ENCODE data around the gene PABPC3. TPM values are rescaled to one million over a fixed set of nuclear protein-coding genes. Genes with fewer than 3 reads are reported as not detected.

The PABPC3 gene
- total and polyA plus RNA-seq, 10 of the 15 experiments (the other 5 are each of a cell fraction or from before 2014, with no cell fraction given), result 0.04 to 0.87 (median 0.28) TPM

GRCh38 chr13:25068810-25069209, 27.1 kb upstream of the PABPC3 start:
- no peaks in the 10 kb centered on the region for H3K27me3 ChIP-seq (replicated peaks in 1 of 2; ENCODE audit: control insufficient read depth in 2 of 2, insufficient read depth in 2 of 2, low read length in 1 of 2)
- H2AFZ ChIP-seq (ENCODE audit: control insufficient read depth, low read depth, low read length), result no peak overlapping the region
- H3K27ac ChIP-seq (ENCODE audit: control insufficient read depth, insufficient read depth), result no peak overlapping the region
- H3K79me2 ChIP-seq (ENCODE audit: control insufficient read depth, insufficient read depth, low read length), result no peaks in the 10 kb centered on the region
- no peaks in the 10 kb centered on the region for H3K4me1 ChIP-seq (ENCODE audit: control insufficient read depth, insufficient read depth, low read length)
- CTCF ChIA-PET, result no interaction called here
- ATAC-seq (no peak), DNase-seq (ENCODE audit: low read depth, low spot score) (no peak), FAIRE-seq (no peak)
- in situ Hi-C loops (cut with MboI), result no loop called here
- TF ChIP-seq STAT1 (conservative IDR thresholded peaks at IDR 0.05) (no peak), EED (IDR thresholded peaks at IDR 0.05; ENCODE audit: low read depth) (no peak), SREBF1 (IDR thresholded peaks at IDR 0.05; ENCODE audit: low read length) (no peak), E2F8 (IDR thresholded peaks at IDR 0.05; ENCODE audit: low read depth, partially characterized antibody) (no peak), WRNIP1 (IDR thresholded peaks at IDR 0.05; ENCODE audit: borderline replicate concordance, low read depth, low read length) (no peak), MLLT1 (IDR thresholded peaks at IDR 0.05) (no peak), POLR2A (IDR thresholded peaks at IDR 0.05; ENCODE audit: low read depth, low read length) (no peak), SPI1 (IDR thresholded peaks at IDR 0.05; ENCODE audit: borderline replicate concordance, insufficient read depth, low read depth, low read length) (no peak)
- H3K4me2 ChIP-seq (ENCODE audit: control insufficient read depth, insufficient read depth), result no peak overlapping the region
- RAD21 ChIA-PET (ENCODE audit: unreplicated experiment), result no interaction called here
- no peak overlapping the region for H3K4me3 ChIP-seq
- no peak overlapping the region for H3K9ac ChIP-seq (ENCODE audit: control insufficient read depth, insufficient read depth, low read length)
- BruUV-seq (replicated peaks), result no TSS peak
- H3K9me3 ChIP-seq (replicated peaks; ENCODE audit: control insufficient read depth, insufficient read depth, low read length), result no peaks in the 10 kb centered on the region
- intact Hi-C loops (cut with micrococcal nuclease; ENCODE audit: unreplicated experiment), result no loop called here
- no peaks in the 10 kb centered on the region for H4K20me1 ChIP-seq (ENCODE audit: control insufficient read depth, insufficient read depth)
- SMC1A ChIA-PET (ENCODE audit: uncharacterized antibody, unreplicated experiment), result no interaction called here
- WGBS (ENCODE audit: insufficient coverage, insufficient replicate concordance, low lambda C conversion rate, missing lambda C conversion rate), result 58% methylated on average over 26 of the region's 26 CpGs
- POLR2A ChIA-PET, result no interaction called here
- H3K36me3 ChIP-seq (ENCODE audit: control insufficient read depth in 2 of 2, insufficient read depth in 2 of 2, low read length in 1 of 2), result no peaks in the 10 kb centered on the region

Data from GM12878 (cell line).